ENCODE data around the gene NEO1. TPM values are rescaled to one million over a fixed set of nuclear protein-coding genes. Genes with fewer than 3 reads are reported as not detected.

Gene NEO1
- total and polyA plus RNA-seq, 11 donors, result 4.4 to 31.5 (median 11.9) TPM

GRCh38 chr15:73326157-73326556 lies 273.9 kb downstream of the NEO1 start:
- Histone ChIP-seq H3K4me3 (no peak overlapping the region), H3K36me3 (peaks cover 0 to 16% (median 0%) of the 10 kb centered on the region in 9 donors), H3K9me3 (no peaks in the 10 kb centered on the region), H3K27me3 (peaks cover 0 to 10% (median 0%) of the 10 kb centered on the region in 9 donors), H3K27ac (no peak overlapping the region), H3K4me1 (peaks cover 0 to 19% (median 6%) of the 10 kb centered on the region in 12 donors)
- TF ChIP-seq POLR2A (IDR thresholded peaks at IDR 0.05) (no peak), CTCF (IDR thresholded peaks at IDR 0.05) (no peak)
- WGBS, 4 donors, result 36 to 52% (median 51%) methylated on average over 4 of the region's 4 CpGs
- ATAC-seq (no peak), DNase-seq (peak in 2 of 5 donors; percentile 13 to 21)
- intact Hi-C loops (cut with DNase I), result loop anchor here in 1 of 10 donors (10.0 kb wide), 1 partner anchor 219 kb away; no protein-coding TSS in a partner anchor

- H3K27ac ChIP-seq, result no peak overlapping the region
- WGBS, 4 donors, result 84 to 91% (median 86%) methylated on average over 12 of the region's 12 CpGs
- peaks cover 0 to 21% (median 6%) of the 10 kb centered on the region in 12 donors for H3K4me1 ChIP-seq
- H3K36me3 ChIP-seq, result peaks cover 0 to 11% (median 0%) of the 10 kb centered on the region in 9 donors
- peaks cover 0 to 6% (median 0%) of the 10 kb centered on the region in 9 donors for H3K27me3 ChIP-seq
- H3K4me3 ChIP-seq, result no peak overlapping the region
- intact Hi-C loops (cut with DNase I), result loop anchor here in 1 of 10 donors (10.0 kb wide), 1 partner anchor 217 kb away; no protein-coding TSS in a partner anchor
- H3K9me3 ChIP-seq, result no peaks in the 10 kb centered on the region
- ATAC-seq (no peak), DNase-seq (peak in 2 of 5 donors; percentile 18 to 44)
- no peak for TF ChIP-seq POLR2A (IDR thresholded peaks at IDR 0.05)
- no peak for TF ChIP-seq CTCF (IDR thresholded peaks at IDR 0.05)
Observed at GRCh38 chr15:73328149-73328820, 276.0 kb downstream of the NEO1 start.

- H3K27me3 ChIP-seq, result peaks cover 0 to 6% (median 0%) of the 10 kb centered on the region in 9 donors
- no peak overlapping the region for H3K27ac ChIP-seq
- no peak for TF ChIP-seq CTCF (IDR thresholded peaks at IDR 0.05)
- TF ChIP-seq POLR2A (IDR thresholded peaks at IDR 0.05), result no peak
- no peaks in the 10 kb centered on the region for H3K9me3 ChIP-seq
- peaks cover 0 to 21% (median 6%) of the 10 kb centered on the region in 12 donors for H3K4me1 ChIP-seq
- peaks cover 0 to 6% (median 0%) of the 10 kb centered on the region in 9 donors for H3K36me3 ChIP-seq
- no peak for ATAC-seq
- peak in 1 of 5 donors; percentile 40 for DNase-seq
- 80 to 83% (median 81%) methylated on average over 10 of the region's 10 CpGs for WGBS, 4 donors
- H3K4me3 ChIP-seq, result no peak overlapping the region
- intact Hi-C loops (cut with DNase I), result loop anchor here in 1 of 10 donors (10.0 kb wide), 1 partner anchor 216 kb away; no protein-coding TSS in a partner anchor
Observed at GRCh38 chr15:73328981-73329380, 276.7 kb downstream of the NEO1 start.

GRCh38 chr15:73329501-73330200 lies 277.4 kb downstream of the NEO1 start:
- ATAC-seq (no peak), DNase-seq (peak in 1 of 5 donors; percentile 25)
- H3K4me1 ChIP-seq, result peaks cover 0 to 21% (median 6%) of the 10 kb centered on the region in 12 donors
- H3K9me3 ChIP-seq, result no peaks in the 10 kb centered on the region
- H3K4me3 ChIP-seq, result no peak overlapping the region
- H3K36me3 ChIP-seq, result peaks cover 0 to 6% (median 0%) of the 10 kb centered on the region in 9 donors
- 87 to 88% (median 88%) methylated on average over 18 to 21 of the region's 21 CpGs for WGBS, 4 donors
- H3K27me3 ChIP-seq, result peaks cover 0 to 6% (median 0%) of the 10 kb centered on the region in 9 donors
- intact Hi-C loops (cut with DNase I), result loop anchor here in 1 of 10 donors (10.0 kb wide), 1 partner anchor 215 kb away; no protein-coding TSS in a partner anchor
- no peak overlapping the region for H3K27ac ChIP-seq
- TF ChIP-seq POLR2A (IDR thresholded peaks at IDR 0.05) (no peak), CTCF (IDR thresholded peaks at IDR 0.05) (no peak)
